ENCODE data around the gene SCNN1G. TPM values are rescaled to one million over a fixed set of nuclear protein-coding genes. Genes with fewer than 3 reads are reported as not detected.

SCNN1G gene
- total and polyA plus RNA-seq, 2 donors (not counting 1 experiment from before 2014, with no cell fraction given), result not detected

DNA sequence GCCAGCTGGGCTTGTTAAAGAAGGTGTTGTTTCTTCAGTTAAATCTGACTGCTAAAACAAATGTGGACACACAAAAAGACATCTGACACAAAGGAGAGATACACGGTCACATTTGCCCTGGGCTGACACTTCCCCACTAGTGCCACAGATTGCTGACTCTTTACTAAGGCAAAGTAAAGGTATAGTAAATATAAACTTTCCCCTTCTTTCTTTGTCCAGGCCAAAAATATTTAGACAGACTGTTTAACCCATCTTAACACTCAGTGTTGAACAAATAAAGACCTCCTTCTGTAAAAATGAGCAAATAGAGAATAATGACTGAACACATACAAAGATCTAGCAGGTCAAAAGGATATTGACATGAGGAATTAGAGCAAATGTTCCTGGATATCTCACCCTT lies 58.4 kb downstream of the SCNN1G start:
- Histone ChIP-seq H3K27ac (ENCODE audit: insufficient read depth, low read length) (no peak overlapping the region), H3K4me1 (ENCODE audit: control insufficient read depth, extremely low read depth, insufficient read depth, low read length) (no peaks in the 10 kb centered on the region), H3K4me2 (ENCODE audit: extremely low read depth, insufficient read depth, low read length) (no peak overlapping the region), H3K9ac (ENCODE audit: insufficient read depth, low read length) (no peak overlapping the region), H4K20me1 (ENCODE audit: control insufficient read depth, extremely low read depth, insufficient read depth, low read length) (no peaks in the 10 kb centered on the region), H3K4me3 (replicated peaks in 1 of 4; ENCODE audit: control extremely low read depth in 1 of 4, insufficient read depth in 1 of 4, low read depth in 3 of 4, low read length in 4 of 4) (no peak overlapping the region), H3K36me3 (ENCODE audit: control insufficient read depth, insufficient read depth, low read length) (no peaks in the 10 kb centered on the region), H3K27me3 (ENCODE audit: control insufficient read depth, insufficient read depth, low read length) (no peaks in the 10 kb centered on the region), H3K79me2 (ENCODE audit: control insufficient read depth, insufficient read depth, low read length) (no peaks in the 10 kb centered on the region), H3K9me3 (ENCODE audit: control insufficient read depth, insufficient read depth, low read depth, low read length) (no peaks in the 10 kb centered on the region), H2AFZ (ENCODE audit: low read length) (no peak overlapping the region)
- no peak for DNase-seq (ENCODE audit: low read depth in 2 of 2)
- no peak for TF ChIP-seq EZH2 (IDR thresholded peaks at IDR 0.05; ENCODE audit: low read length, missing control alignments)
- TF ChIP-seq, protein P1, sequence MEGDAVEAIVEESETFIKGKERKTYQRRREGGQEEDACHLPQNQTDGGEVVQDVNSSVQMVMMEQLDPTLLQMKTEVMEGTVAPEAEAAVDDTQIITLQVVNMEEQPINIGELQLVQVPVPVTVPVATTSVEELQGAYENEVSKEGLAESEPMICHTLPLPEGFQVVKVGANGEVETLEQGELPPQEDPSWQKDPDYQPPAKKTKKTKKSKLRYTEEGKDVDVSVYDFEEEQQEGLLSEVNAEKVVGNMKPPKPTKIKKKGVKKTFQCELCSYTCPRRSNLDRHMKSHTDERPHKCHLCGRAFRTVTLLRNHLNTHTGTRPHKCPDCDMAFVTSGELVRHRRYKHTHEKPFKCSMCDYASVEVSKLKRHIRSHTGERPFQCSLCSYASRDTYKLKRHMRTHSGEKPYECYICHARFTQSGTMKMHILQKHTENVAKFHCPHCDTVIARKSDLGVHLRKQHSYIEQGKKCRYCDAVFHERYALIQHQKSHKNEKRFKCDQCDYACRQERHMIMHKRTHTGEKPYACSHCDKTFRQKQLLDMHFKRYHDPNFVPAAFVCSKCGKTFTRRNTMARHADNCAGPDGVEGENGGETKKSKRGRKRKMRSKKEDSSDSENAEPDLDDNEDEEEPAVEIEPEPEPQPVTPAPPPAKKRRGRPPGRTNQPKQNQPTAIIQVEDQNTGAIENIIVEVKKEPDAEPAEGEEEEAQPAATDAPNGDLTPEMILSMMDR (conservative IDR thresholded peaks at IDR 0.05 in 1 of 2, IDR thresholded peaks at IDR 0.05 in 1 of 2; ENCODE audit: low read depth in 1 of 2, low read length in 2 of 2), result no peak

DNA sequence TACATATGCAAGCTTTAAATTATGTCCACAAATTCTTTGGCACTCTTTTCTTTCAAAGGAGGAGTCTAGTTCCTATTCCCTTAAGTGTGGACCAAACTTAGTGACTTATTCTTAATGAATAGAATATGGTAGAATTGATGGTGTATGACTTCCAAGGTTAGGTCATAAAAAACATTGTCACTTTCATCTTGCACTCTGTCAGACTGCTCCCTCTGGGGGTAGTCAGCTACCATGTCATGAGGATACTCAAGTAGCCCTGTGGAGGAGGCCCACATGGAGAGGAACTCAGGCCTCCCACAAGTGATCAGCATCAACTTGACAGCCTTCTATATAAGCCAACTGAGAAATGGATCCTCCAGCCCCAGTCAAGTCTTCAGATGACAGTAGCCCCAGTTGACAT lies 61.6 kb downstream of the SCNN1G start:
- H3K4me2 ChIP-seq (ENCODE audit: extremely low read depth, insufficient read depth, low read length), result no peak overlapping the region
- H3K4me3 ChIP-seq (replicated peaks in 1 of 4; ENCODE audit: control extremely low read depth in 1 of 4, insufficient read depth in 1 of 4, low read depth in 3 of 4, low read length in 4 of 4), result no peak overlapping the region
- H3K4me1 ChIP-seq (ENCODE audit: control insufficient read depth, extremely low read depth, insufficient read depth, low read length), result no peaks in the 10 kb centered on the region
- no peaks in the 10 kb centered on the region for H3K27me3 ChIP-seq (ENCODE audit: control insufficient read depth, insufficient read depth, low read length)
- no peak for DNase-seq (ENCODE audit: low read depth in 2 of 2)
- no peak for TF ChIP-seq EZH2 (IDR thresholded peaks at IDR 0.05; ENCODE audit: low read length, missing control alignments)
- TF ChIP-seq, protein P1 (conservative IDR thresholded peaks at IDR 0.05 in 1 of 2, IDR thresholded peaks at IDR 0.05 in 1 of 2; ENCODE audit: low read depth in 1 of 2, low read length in 2 of 2), result no peak
- no peak overlapping the region for H3K9ac ChIP-seq (ENCODE audit: insufficient read depth, low read length)
- H4K20me1 ChIP-seq (ENCODE audit: control insufficient read depth, extremely low read depth, insufficient read depth, low read length), result no peaks in the 10 kb centered on the region
- H3K36me3 ChIP-seq (ENCODE audit: control insufficient read depth, insufficient read depth, low read length), result no peaks in the 10 kb centered on the region
- no peaks in the 10 kb centered on the region for H3K79me2 ChIP-seq (ENCODE audit: control insufficient read depth, insufficient read depth, low read length)
- H3K9me3 ChIP-seq (ENCODE audit: control insufficient read depth, insufficient read depth, low read depth, low read length), result no peaks in the 10 kb centered on the region
- H3K27ac ChIP-seq (ENCODE audit: insufficient read depth, low read length), result no peak overlapping the region
- no peak overlapping the region for H2AFZ ChIP-seq (ENCODE audit: low read length)

DNA sequence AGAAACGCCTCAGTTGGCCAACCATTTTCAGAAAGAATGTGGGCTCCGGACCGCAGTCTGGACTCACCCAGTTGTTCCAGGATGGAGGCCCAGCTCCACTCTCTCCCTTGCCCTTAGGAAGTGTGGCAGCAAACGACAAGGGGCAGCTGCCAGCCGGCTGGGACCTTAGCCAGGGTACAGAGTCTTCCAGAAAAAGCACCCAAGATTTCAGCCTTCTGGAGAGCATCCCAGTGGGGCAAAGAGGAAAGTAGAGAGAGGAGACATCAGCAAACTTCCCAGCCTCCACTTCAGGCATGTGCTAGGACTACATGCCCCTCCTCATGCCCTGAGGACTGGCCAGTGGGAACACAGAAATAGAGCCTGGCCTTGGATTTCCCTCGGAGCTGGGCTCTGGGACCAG lies 62.7 kb downstream of the SCNN1G start:
- Histone ChIP-seq H3K27ac (ENCODE audit: insufficient read depth, low read length) (no peak overlapping the region), H3K9ac (ENCODE audit: insufficient read depth, low read length) (no peak overlapping the region), H3K4me1 (ENCODE audit: control insufficient read depth, extremely low read depth, insufficient read depth, low read length) (no peaks in the 10 kb centered on the region), H2AFZ (ENCODE audit: low read length) (no peak overlapping the region), H3K4me3 (replicated peaks in 1 of 4; ENCODE audit: control extremely low read depth in 1 of 4, insufficient read depth in 1 of 4, low read depth in 3 of 4, low read length in 4 of 4) (no peak overlapping the region), H3K9me3 (ENCODE audit: control insufficient read depth, insufficient read depth, low read depth, low read length) (no peaks in the 10 kb centered on the region), H3K4me2 (ENCODE audit: extremely low read depth, insufficient read depth, low read length) (no peak overlapping the region), H3K79me2 (ENCODE audit: control insufficient read depth, insufficient read depth, low read length) (no peaks in the 10 kb centered on the region), H3K36me3 (ENCODE audit: control insufficient read depth, insufficient read depth, low read length) (no peaks in the 10 kb centered on the region), H3K27me3 (ENCODE audit: control insufficient read depth, insufficient read depth, low read length) (no peaks in the 10 kb centered on the region), H4K20me1 (ENCODE audit: control insufficient read depth, extremely low read depth, insufficient read depth, low read length) (no peaks in the 10 kb centered on the region)
- no peak for DNase-seq (ENCODE audit: low read depth in 2 of 2)
- TF ChIP-seq, protein P1 (conservative IDR thresholded peaks at IDR 0.05 in 1 of 2, IDR thresholded peaks at IDR 0.05 in 1 of 2; ENCODE audit: low read depth in 1 of 2, low read length in 2 of 2), result no peak
- TF ChIP-seq EZH2 (IDR thresholded peaks at IDR 0.05; ENCODE audit: low read length, missing control alignments), result no peak

Data from fibroblast of lung (primary cell).